ENCODE results near the gene IL17RC.
"Not testable (repeated sequence)": the region's sequence is repeated elsewhere in the genome, so short reads cannot be mapped to it uniquely, and the experiment has no call there.

Gene IL17RC

GRCh38 chr3:9895715-9896114 is 21.2 kb upstream of the IL17RC start:
- DNase-seq (ENCODE audit: low spot score) = not testable (repeated sequence)

GRCh38 chr3:9896755-9897407 is 20.0 kb upstream of the IL17RC start:
- not testable (repeated sequence) for DNase-seq (ENCODE audit: low spot score)

- peak; percentile 33 for DNase-seq (ENCODE audit: low spot score)
These were observed 19.2 kb upstream of the IL17RC start for GRCh38 chr3:9897408-9898372.

- no peak for DNase-seq (ENCODE audit: low spot score)
These were observed 18.2 kb upstream of the IL17RC start for GRCh38 chr3:9898467-9899241.

- DNase-seq (ENCODE audit: low spot score) = no peak
These were observed 17.6 kb upstream of the IL17RC start for GRCh38 chr3:9899289-9899791.

- not testable (repeated sequence) for DNase-seq (ENCODE audit: low spot score)
These were observed 15.9 kb upstream of the IL17RC start for GRCh38 chr3:9900965-9901415.

GRCh38 chr3:9901967-9902366 is 14.9 kb upstream of the IL17RC start:
- DNase-seq (ENCODE audit: low spot score) = no peak

- peak; percentile 73 for DNase-seq (ENCODE audit: low spot score)
These were observed 14.3 kb upstream of the IL17RC start, which contains the start of gene IL17RE for GRCh38 chr3:9902372-9903237. IL17RE (plus strand) TSS chr3:9902848; CDS start chr3:9902933, 85 bp downstream.

- DNase-seq (ENCODE audit: low spot score) = no peak
These were observed 13.7 kb upstream of the IL17RC start for GRCh38 chr3:9903238-9903624.

- DNase-seq (ENCODE audit: low spot score) = no peak
These were observed 13.0 kb upstream of the IL17RC start for GRCh38 chr3:9903904-9904303.

GRCh38 chr3:9906480-9906879 is 10.4 kb upstream of the IL17RC start:
- DNase-seq (ENCODE audit: low spot score) = no peak

GRCh38 chr3:9908286-9908685 is 8.6 kb upstream of the IL17RC start:
- DNase-seq (ENCODE audit: low spot score) = no peak

GRCh38 chr3:9909221-9910013 is 7.5 kb upstream of the IL17RC start:
- DNase-seq (ENCODE audit: low spot score) = no peak

GRCh38 chr3:9911863-9912262 is 5.0 kb upstream of the IL17RC start:
- DNase-seq (ENCODE audit: low spot score) = no peak

- no peak for DNase-seq (ENCODE audit: low spot score)
These were observed 4.5 kb upstream of the IL17RC start for GRCh38 chr3:9912294-9912935.

- DNase-seq (ENCODE audit: low spot score) = no peak
These were observed 3.3 kb upstream of the IL17RC start for GRCh38 chr3:9913601-9914000.

- DNase-seq (ENCODE audit: low spot score) = no peak
These were observed 2.9 kb upstream of the IL17RC start for GRCh38 chr3:9914011-9914410.

GRCh38 chr3:9914559-9915253 is 2.2 kb upstream of the IL17RC start:
- no peak for DNase-seq (ENCODE audit: low spot score)

All from iPS-NIHi11 (cell line).